HepG2 (cell line): ENCODE measurements around the gene GTF2H1. TPM values are rescaled to one million over a fixed set of nuclear protein-coding genes. Genes with fewer than 3 reads are reported as not detected.
A peak's percentile ranks its signal among the peaks of the same experiment; 100 is the strongest.
"Not testable (repeated sequence)": the region's sequence is repeated elsewhere in the genome, so short reads cannot be mapped to it uniquely, and the experiment has no call there.

Experiments
- ATAC-seq: fragments of 200-7000 bp; cut with Tn5 transposase; 3 replicates; pipeline ENCODE4 v1.9.1; 2020; ENCODE audit warnings: mild to moderate bottlenecking, moderate library complexity
- BruUV-seq: library from RNA; stranded (reverse); fragments of 400-500 nt; replicated peaks from 2 replicates; lab custom pipeline; 2021; lab: Mats Ljungman, UMichigan
- CTCF ChIA-PET: fragments of 300-600 bp; formaldehyde crosslinking; extraction: SDS; loops from one replicate; lab custom pipeline; 2021; ENCODE audit warnings: low total read pairs, inconsistent platforms, low intra/inter-chr PET ratio; lab: Yijun Ruan, JAX
- POLR2A ChIA-PET: fragments of 350-600 bp; sonication (Branson Sonifier 250); formaldehyde crosslinking; loops from one replicate; lab custom pipeline; 2020; ENCODE audit warnings: antibody characterized with exemption, inconsistent platforms; lab: Yijun Ruan, JAX
- DNase-seq: peaks from one replicate; pipeline ENCODE4 v3.0.0-alpha.2; 2015; ENCODE audit warnings: low spot score
- FAIRE-seq: peaks from 3 replicates; lab custom pipeline; 2011; peaks lifted over from hg19 to GRCh38; lab: Jason Lieb, UNC
- H2AFZ ChIP-seq: one replicate; pipeline ENCODE4 v1.6.1; 2011; ENCODE audit warnings: low read length, inconsistent platforms
- H3K27ac ChIP-seq: fragments of 300-600 bp; 3 replicates; pipeline ENCODE4 v1.8.0; 2011; ENCODE audit warnings: mixed run types, mild to moderate bottlenecking, mixed read lengths, low read length, inconsistent platforms; ENCODE audit not compliant: insufficient read depth; ENCODE audit errors: extremely low read length
- H3K27me3 ChIP-seq, 2 experiments: fragments of 200-600 bp in 1 of 2; 2 replicates in 1 of 2; 3 replicates in 1 of 2; pipeline versions ENCODE4 v1.6.0 to v1.8.0; 2011; ENCODE audit warnings: low read length in 2 of 2, mild to moderate bottlenecking in 2 of 2, moderate library complexity in 2 of 2, inconsistent platforms in 1 of 2; ENCODE audit not compliant: insufficient read depth in 2 of 2, control insufficient read depth in 1 of 2
- H3K36me3 ChIP-seq, 2 experiments: fragments of 200-600 bp in 1 of 2; replicated peaks in 1 of 2; 2 replicates in 1 of 2; 3 replicates in 1 of 2; pipeline versions ENCODE4 v1.5.1 to v1.8.0; 2011; ENCODE audit warnings: low read length in 2 of 2, inconsistent platforms in 1 of 2; ENCODE audit not compliant: insufficient read depth in 2 of 2, control insufficient read depth in 1 of 2
- H3K4me1 ChIP-seq: 2 replicates; pipeline ENCODE4 v1.5.1; 2012; ENCODE audit warnings: low read length, inconsistent platforms; ENCODE audit not compliant: insufficient read depth
- H3K4me2 ChIP-seq: 2 replicates; pipeline ENCODE4 v1.6.0; 2011; ENCODE audit warnings: low read depth, low read length, inconsistent platforms
- H3K4me3 ChIP-seq, 3 experiments: fragments of 200-600 bp in 1 of 3; sonication (generic), shearing (Covaris generic) in 1 of 3; replicated peaks in 1 of 3; 2 replicates each; pipeline ENCODE4 v1.5.1; 2011 to 2016; ENCODE audit warnings: low read length in 3 of 3, inconsistent platforms in 2 of 3, low read depth in 2 of 3, mild to moderate bottlenecking in 2 of 3, control low read depth in 1 of 3, mixed read lengths in 1 of 3; ENCODE audit not compliant: insufficient read depth in 1 of 3
- H3K79me2 ChIP-seq: one replicate; pipeline ENCODE4 v1.6.1; 2011; ENCODE audit warnings: low read length, inconsistent platforms; ENCODE audit not compliant: insufficient read depth
- H3K9ac ChIP-seq: 2 replicates; pipeline ENCODE4 v1.6.0; 2011; ENCODE audit warnings: mild to moderate bottlenecking, low read depth, low read length, inconsistent platforms; ENCODE audit not compliant: insufficient read depth
- H3K9me3 ChIP-seq: 2 replicates; pipeline ENCODE4 v1.5.1; 2012; ENCODE audit warnings: mild to moderate bottlenecking, low read length
- H4K20me1 ChIP-seq: 2 replicates; pipeline ENCODE4 v1.6.0; 2011; ENCODE audit warnings: inconsistent platforms, mild to moderate bottlenecking, low read length, moderate library complexity; ENCODE audit not compliant: insufficient read depth
- ATF7-NPFF ChIP-seq: sonication (generic); formaldehyde crosslinking; IDR thresholded peaks from 2 replicates; pipeline ENCODE4 v1.8.1; 2023; ENCODE audit warnings: mild to moderate bottlenecking, low read depth, missing genetic modification reagents, moderate library complexity
- ETV5 ChIP-seq: IDR thresholded peaks from 2 replicates; pipeline ENCODE4 v1.6.1; 2018; ENCODE audit warnings: missing biosample characterization, missing genetic modification reagents, inconsistent platforms, borderline replicate concordance
- FOXA1 ChIP-seq, 2 experiments: fragments of 450-650 bp in 1 of 2; sonication (generic) in 1 of 2; formaldehyde crosslinking in 1 of 2; IDR thresholded peaks; 2 replicates each; pipeline versions ENCODE4 v1.4.0 to v1.6.1; 2016 to 2020; ENCODE audit warnings: missing genetic modification reagents in 1 of 2
- HMG20A ChIP-seq: IDR thresholded peaks from 2 replicates; pipeline ENCODE4 v1.6.1; 2016; ENCODE audit warnings: borderline replicate concordance
- HNF1B ChIP-seq: sonication (generic); formaldehyde crosslinking; IDR thresholded peaks from 2 replicates; pipeline ENCODE4 v1.5.1; 2020; ENCODE audit warnings: mild to moderate bottlenecking, moderate library complexity, missing genetic modification reagents
- HNF4A ChIP-seq: sonication (generic); formaldehyde crosslinking; IDR thresholded peaks from 2 replicates; pipeline ENCODE4 v1.4.0; 2020; ENCODE audit warnings: missing genetic modification reagents
- HOXA3 ChIP-seq: sonication (generic); formaldehyde crosslinking; IDR thresholded peaks from 2 replicates; pipeline ENCODE4 v1.5.0; 2020; ENCODE audit warnings: missing genetic modification reagents
- JUNB ChIP-seq: sonication (generic); formaldehyde crosslinking; IDR thresholded peaks from 2 replicates; pipeline ENCODE4 v1.8.0; 2022; ENCODE audit warnings: missing genetic modification reagents, mild to moderate bottlenecking, borderline replicate concordance
- TBX2 ChIP-seq: sonication (generic); formaldehyde crosslinking; IDR thresholded peaks from 2 replicates; pipeline ENCODE4 v1.5.0; 2020; ENCODE audit warnings: missing genetic modification reagents, mild to moderate bottlenecking, borderline replicate concordance
- TEF ChIP-seq: sonication (generic); formaldehyde crosslinking; IDR thresholded peaks from 2 replicates; pipeline ENCODE4 v1.5.0; 2020; ENCODE audit warnings: missing genetic modification reagents
- THAP11 ChIP-seq: IDR thresholded peaks from 2 replicates; pipeline ENCODE4 v1.6.1; 2016; ENCODE audit warnings: missing biosample characterization, missing genetic modification reagents
- ZBTB38 ChIP-seq: sonication (generic); formaldehyde crosslinking; IDR thresholded peaks from 2 replicates; pipeline ENCODE4 v1.5.1; 2020; ENCODE audit warnings: mild to moderate bottlenecking, missing genetic modification reagents
- ZNF317 ChIP-seq: sonication (generic); formaldehyde crosslinking; IDR thresholded peaks from 2 replicates; pipeline ENCODE4 v1.5.0; 2020; ENCODE audit warnings: mild to moderate bottlenecking, missing genetic modification reagents
- ZNF343 ChIP-seq: sonication (generic); formaldehyde crosslinking; IDR thresholded peaks from 2 replicates; pipeline ENCODE4 v1.4.0; 2020; ENCODE audit warnings: mild to moderate bottlenecking, missing genetic modification reagents
- ZNF644 ChIP-seq: IDR thresholded peaks from 2 replicates; pipeline ENCODE4 v1.6.1; 2016; ENCODE audit warnings: low read depth
- WGBS: methylation state at CpG from one replicate; pipeline ENCODE4 v1.1.6; 2017; ENCODE audit warnings: low lambda C conversion rate; 5-methylcytosine and 5-hydroxymethylcytosine counted together
- in situ Hi-C: cut with HindIII; loops from 2 replicates; pipeline ENCODE4 v1.10.0; 2017; ENCODE audit warnings: low pct_unique_long_range_greater_than_20kb; ENCODE audit not compliant: extremely low pct_ligation_motif_present
- intact Hi-C: fragments of 100-400 bp; cut with micrococcal nuclease; formaldehyde crosslinking; loops from one replicate; pipeline ENCODE4 v1.10.0; 2022; ENCODE audit not compliant: unreplicated experiment
- polyA plus RNA-seq, 8 experiments: library from polyadenylated mRNA; depleted of rRNA in 3 of 8; stranded (reverse) in 7 of 8; unstranded in 1 of 8; fragments of >200 nt; fragmentation: Illumina TruSeq in 4 of 8; extraction: Trizol in 4 of 8; gene quantifications; 2 replicates each; pipeline versions ENCODE4 v1.2.1 to v1.2.3, GENCODE V29; 2011 to 2016; ENCODE audit warnings: low read depth in 4 of 8, missing spikeins in 1 of 8, mixed read lengths in 1 of 8; ENCODE audit not compliant: insufficient read depth in 1 of 8
- total RNA-seq, 5 experiments: library from RNA; depleted of rRNA; stranded (reverse); fragments of >200 nt; fragmentation: Illumina TruSeq; extraction: Trizol; gene quantifications; 2 replicates each; pipeline ENCODE4 v1.2.3, GENCODE V29; 2016; ENCODE audit warnings: low read depth in 1 of 5
- TF ChIP-seq, protein P1 (sequence below): IDR thresholded peaks from 2 replicates; pipeline ENCODE4 v1.4.0; 2020; ENCODE audit warnings: mild to moderate bottlenecking, missing genetic modification reagents

Gene GTF2H1
- total and polyA plus RNA-seq, 2 of the 13 experiments (the other 11 are each of a cell fraction or from before 2014, with no cell fraction given), result 15.7 to 51.4 TPM

- H3K9ac ChIP-seq; intact Hi-C loops; H3K4me3 ChIP-seq; H3K9me3 ChIP-seq; H3K4me2 ChIP-seq; ATAC-seq; in situ Hi-C loops; H2AFZ ChIP-seq; H3K27me3 ChIP-seq; CTCF ChIA-PET; H3K79me2 ChIP-seq; TF ChIP-seq FOXA1 (IDR thresholded peaks at IDR 0.05): not testable (repeated sequence)
- WGBS, result 36% methylated on average over 3 of the region's 3 CpGs
- peaks cover 51% of the 10 kb centered on the region for H3K4me1 ChIP-seq
- H4K20me1 ChIP-seq, result peaks cover 58% of the 10 kb centered on the region
- H3K27ac ChIP-seq, result peak overlapping the region; percentile 49
- H3K36me3 ChIP-seq, result peaks cover 13 to 24% of the 10 kb centered on the region in 2 experiments; a peak in 4 of 5 replicates
- DNase-seq, result peak; percentile 82
- peak; percentile 46 for FAIRE-seq
- BruUV-seq, result TSS peak; percentile 93
- POLR2A ChIA-PET, result interaction anchor here (0.7 to 4.7 kb wide), 3 partner anchors 12 to 226 kb away, joined by 4 to 42 read pairs (median 4); partner anchors contain the start of gene LDHA
- TF ChIP-seq THAP11 (CRISPR knock-in tag) (0 out of 2 replicates have a peak, but pooled peaks have one; percentile 18), JUNB (CRISPR knock-in tag) (peak; percentile 90), HNF1B (0 out of 2 replicates have a peak, but pooled peaks have one; percentile 51), ZNF343 (CRISPR knock-in tag) (0 out of 2 replicates have a peak, but pooled peaks have one; percentile 25), TBX2 (peak; percentile 24; the same call in 1 of the 2 replicates), ATF7-NPFF (CRISPR knock-in tag) (0 out of 2 replicates have a peak, but pooled peaks have one; percentile 40), ETV5 (CRISPR knock-in tag) (peak; percentile 96), ZNF644 (CRISPR knock-in tag) (peak; percentile 44; the same call in 1 of the 2 replicates), HNF4A (CRISPR knock-in tag) (peak; percentile 49; the same call in 1 of the 2 replicates), ZBTB38 (CRISPR knock-in tag) (peak; percentile 72; the same call in 1 of the 2 replicates), HOXA3 (CRISPR knock-in tag) (peak; percentile 57; the same call in 1 of the 2 replicates), HMG20A (CRISPR knock-in tag) (peak; percentile 25; the same call in 1 of the 2 replicates), FOXA1 (CRISPR knock-in tag; IDR thresholded peaks at IDR 0.05) (peak; percentile 82), ZNF317 (CRISPR knock-in tag) (peak; percentile 81), TEF (CRISPR knock-in tag) (peak; percentile 93)
- TF ChIP-seq, protein P1, sequence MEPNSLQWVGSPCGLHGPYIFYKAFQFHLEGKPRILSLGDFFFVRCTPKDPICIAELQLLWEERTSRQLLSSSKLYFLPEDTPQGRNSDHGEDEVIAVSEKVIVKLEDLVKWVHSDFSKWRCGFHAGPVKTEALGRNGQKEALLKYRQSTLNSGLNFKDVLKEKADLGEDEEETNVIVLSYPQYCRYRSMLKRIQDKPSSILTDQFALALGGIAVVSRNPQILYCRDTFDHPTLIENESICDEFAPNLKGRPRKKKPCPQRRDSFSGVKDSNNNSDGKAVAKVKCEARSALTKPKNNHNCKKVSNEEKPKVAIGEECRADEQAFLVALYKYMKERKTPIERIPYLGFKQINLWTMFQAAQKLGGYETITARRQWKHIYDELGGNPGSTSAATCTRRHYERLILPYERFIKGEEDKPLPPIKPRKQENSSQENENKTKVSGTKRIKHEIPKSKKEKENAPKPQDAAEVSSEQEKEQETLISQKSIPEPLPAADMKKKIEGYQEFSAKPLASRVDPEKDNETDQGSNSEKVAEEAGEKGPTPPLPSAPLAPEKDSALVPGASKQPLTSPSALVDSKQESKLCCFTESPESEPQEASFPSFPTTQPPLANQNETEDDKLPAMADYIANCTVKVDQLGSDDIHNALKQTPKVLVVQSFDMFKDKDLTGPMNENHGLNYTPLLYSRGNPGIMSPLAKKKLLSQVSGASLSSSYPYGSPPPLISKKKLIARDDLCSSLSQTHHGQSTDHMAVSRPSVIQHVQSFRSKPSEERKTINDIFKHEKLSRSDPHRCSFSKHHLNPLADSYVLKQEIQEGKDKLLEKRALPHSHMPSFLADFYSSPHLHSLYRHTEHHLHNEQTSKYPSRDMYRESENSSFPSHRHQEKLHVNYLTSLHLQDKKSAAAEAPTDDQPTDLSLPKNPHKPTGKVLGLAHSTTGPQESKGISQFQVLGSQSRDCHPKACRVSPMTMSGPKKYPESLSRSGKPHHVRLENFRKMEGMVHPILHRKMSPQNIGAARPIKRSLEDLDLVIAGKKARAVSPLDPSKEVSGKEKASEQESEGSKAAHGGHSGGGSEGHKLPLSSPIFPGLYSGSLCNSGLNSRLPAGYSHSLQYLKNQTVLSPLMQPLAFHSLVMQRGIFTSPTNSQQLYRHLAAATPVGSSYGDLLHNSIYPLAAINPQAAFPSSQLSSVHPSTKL (CRISPR knock-in tag), result peak; percentile 84
Observed at GRCh38 chr11:18407400-18407799, 85.0 kb downstream of the GTF2H1 start.
